Loucy (cell line): Measurements from ENCODE around the gene SECTM1.

Source experiments
- EZH2phosphoT487 ChIP-seq: fragments of 200-600 bp; IDR thresholded peaks from 2 replicates; pipeline ENCODE4 v1.6.1; 2018; ENCODE audit warnings: antibody characterized with exemption, mild to moderate bottlenecking, moderate library complexity, borderline replicate concordance
- TF ChIP-seq, protein P1 (sequence below): fragments of 200-600 bp; sonication (generic); conservative IDR thresholded peaks from 2 replicates; pipeline ENCODE4 v1.5.1; 2014; ENCODE audit warnings: mild to moderate bottlenecking, antibody characterized with exemption, low read length

DNA sequence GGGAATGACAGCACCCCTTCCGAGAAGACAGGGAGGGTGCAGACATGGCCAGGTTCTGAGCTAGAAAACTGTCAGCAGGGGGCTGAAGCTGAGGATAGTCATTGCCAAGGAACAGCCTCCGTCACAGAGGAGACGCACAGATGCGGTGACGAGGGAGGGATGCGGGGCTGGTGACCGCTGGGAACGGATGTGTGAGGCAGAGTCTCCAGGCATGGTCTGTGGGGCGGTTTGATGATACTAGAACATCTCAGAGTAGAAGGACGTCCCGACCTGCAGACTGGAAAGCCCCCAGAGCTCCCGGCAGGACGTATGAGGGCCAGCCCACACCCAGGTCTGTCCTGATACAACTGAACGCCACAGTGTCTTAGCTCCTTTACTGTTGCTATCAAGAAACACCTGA, 58.2 kb downstream of the SECTM1 start:
- TF ChIP-seq EZH2phosphoT487, result no peak
- TF ChIP-seq, protein P1, sequence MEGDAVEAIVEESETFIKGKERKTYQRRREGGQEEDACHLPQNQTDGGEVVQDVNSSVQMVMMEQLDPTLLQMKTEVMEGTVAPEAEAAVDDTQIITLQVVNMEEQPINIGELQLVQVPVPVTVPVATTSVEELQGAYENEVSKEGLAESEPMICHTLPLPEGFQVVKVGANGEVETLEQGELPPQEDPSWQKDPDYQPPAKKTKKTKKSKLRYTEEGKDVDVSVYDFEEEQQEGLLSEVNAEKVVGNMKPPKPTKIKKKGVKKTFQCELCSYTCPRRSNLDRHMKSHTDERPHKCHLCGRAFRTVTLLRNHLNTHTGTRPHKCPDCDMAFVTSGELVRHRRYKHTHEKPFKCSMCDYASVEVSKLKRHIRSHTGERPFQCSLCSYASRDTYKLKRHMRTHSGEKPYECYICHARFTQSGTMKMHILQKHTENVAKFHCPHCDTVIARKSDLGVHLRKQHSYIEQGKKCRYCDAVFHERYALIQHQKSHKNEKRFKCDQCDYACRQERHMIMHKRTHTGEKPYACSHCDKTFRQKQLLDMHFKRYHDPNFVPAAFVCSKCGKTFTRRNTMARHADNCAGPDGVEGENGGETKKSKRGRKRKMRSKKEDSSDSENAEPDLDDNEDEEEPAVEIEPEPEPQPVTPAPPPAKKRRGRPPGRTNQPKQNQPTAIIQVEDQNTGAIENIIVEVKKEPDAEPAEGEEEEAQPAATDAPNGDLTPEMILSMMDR, result no peak
